Measurements from ENCODE around the gene B3GNT9.

B3GNT9 gene

GRCh38 chr16:67169011-67169451 lies 18.2 kb upstream of the B3GNT9 start:
- H3K4me3 Mint-ChIP-seq, result peak overlapping the region; percentile 55
- H3K27ac Mint-ChIP-seq, result no peak overlapping the region
- no peaks in the 10 kb centered on the region for H3K9me3 Mint-ChIP-seq
- peaks cover 40% of the 10 kb centered on the region for H3K4me1 Mint-ChIP-seq
- no peak for TF ChIP-seq CTCF (IDR thresholded peaks at IDR 0.05)
- peaks cover 92% of the 10 kb centered on the region for H3K27me3 Mint-ChIP-seq (ENCODE audit: low read depth, poor library complexity)
- H3K36me3 Mint-ChIP-seq (ENCODE audit: low read depth), result no peaks in the 10 kb centered on the region
- no peak for DNase-seq

DNA sequence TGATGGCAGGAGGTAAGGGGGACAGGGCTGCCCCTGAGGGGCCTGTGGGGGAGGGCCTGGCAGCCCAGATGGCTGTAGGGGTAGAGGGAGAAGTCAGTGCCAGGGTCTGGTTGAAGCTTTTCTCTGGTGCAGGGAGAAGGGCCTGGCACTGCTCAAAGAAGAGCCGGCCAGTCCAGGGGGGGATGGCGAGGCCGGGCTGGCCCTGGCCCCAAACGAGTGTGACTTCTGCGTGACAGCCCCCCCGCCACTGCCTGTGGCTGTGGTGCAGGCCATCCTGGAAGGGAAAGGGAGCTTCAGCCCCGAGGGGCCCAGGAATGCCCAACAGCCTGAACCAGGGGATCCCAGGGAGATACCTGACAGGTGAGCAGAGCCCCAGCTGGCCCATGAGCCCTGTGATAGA lies 16.8 kb upstream of the B3GNT9 start:
- no peak for DNase-seq
- H3K4me3 Mint-ChIP-seq, result no peak overlapping the region
- no peaks in the 10 kb centered on the region for H3K9me3 Mint-ChIP-seq
- H3K4me1 Mint-ChIP-seq, result peaks cover 28% of the 10 kb centered on the region
- no peaks in the 10 kb centered on the region for H3K36me3 Mint-ChIP-seq (ENCODE audit: low read depth)
- peaks cover 92% of the 10 kb centered on the region for H3K27me3 Mint-ChIP-seq (ENCODE audit: low read depth, poor library complexity)
- TF ChIP-seq CTCF (IDR thresholded peaks at IDR 0.05), result no peak
- H3K27ac Mint-ChIP-seq, result no peak overlapping the region

GRCh38 chr16:67166598-67167168 lies 15.9 kb upstream of the B3GNT9 start:
- Mint-ChIP-seq H3K36me3 (ENCODE audit: low read depth) (no peaks in the 10 kb centered on the region), H3K4me1 (peaks cover 26% of the 10 kb centered on the region), H3K27me3 (ENCODE audit: low read depth, poor library complexity) (peaks cover 93% of the 10 kb centered on the region)

GRCh38 chr16:67166110-67166547 lies 15.3 kb upstream of the B3GNT9 start:
- H3K4me3 Mint-ChIP-seq, result no peak overlapping the region
- peaks cover 93% of the 10 kb centered on the region for H3K27me3 Mint-ChIP-seq (ENCODE audit: low read depth, poor library complexity)

More at GRCh38 chr16:67166598-67167168, 15.9 kb upstream of the B3GNT9 start:
- H3K27ac Mint-ChIP-seq, result no peak overlapping the region
- H3K9me3 Mint-ChIP-seq, result no peaks in the 10 kb centered on the region
- TF ChIP-seq CTCF (IDR thresholded peaks at IDR 0.05), result no peak
- no peak overlapping the region for H3K4me3 Mint-ChIP-seq
- no peak for DNase-seq

GRCh38 chr16:67165121-67166078 lies 14.6 kb upstream of the B3GNT9 start:
- Mint-ChIP-seq H3K27me3 (ENCODE audit: low read depth, poor library complexity) (peaks cover 96% of the 10 kb centered on the region), H3K9me3 (peaks cover 4% of the 10 kb centered on the region), H3K4me1 (peaks cover 15% of the 10 kb centered on the region), H3K36me3 (ENCODE audit: low read depth) (no peaks in the 10 kb centered on the region), H3K27ac (no peak overlapping the region), H3K4me3 (peak overlapping the region; percentile 11)
- TF ChIP-seq CTCF (IDR thresholded peaks at IDR 0.05), result no peak
- DNase-seq, result no peak

More at GRCh38 chr16:67166110-67166547, 15.3 kb upstream of the B3GNT9 start:
- H3K36me3 Mint-ChIP-seq (ENCODE audit: low read depth), result no peaks in the 10 kb centered on the region
- no peak for TF ChIP-seq CTCF (IDR thresholded peaks at IDR 0.05)
- H3K27ac Mint-ChIP-seq, result no peak overlapping the region
- no peak for DNase-seq
- H3K4me1 Mint-ChIP-seq, result peaks cover 20% of the 10 kb centered on the region
- peaks cover 1% of the 10 kb centered on the region for H3K9me3 Mint-ChIP-seq
